Hematopoietic multipotent progenitor cell (in vitro differentiated cells): ENCODE results near the gene PDIA2. TPM values are rescaled to one million over a fixed set of nuclear protein-coding genes. Genes with fewer than 3 reads are reported as not detected.

Experiments
- DNase-seq, 3 donors: peaks; one replicate each; pipeline ENCODE4 v3.0.0-alpha.2; 2011 to 2015; ENCODE audit warnings: low read depth in 2 of 3, low spot score in 2 of 3
- total RNA-seq: library from RNA; depleted of rRNA; stranded (reverse); fragments of >200 nt; gene quantifications from one replicate; pipeline ENCODE4 v1.2.3, GENCODE V29; 2012

The PDIA2 gene
- total RNA-seq, 1 donor = 0.27 TPM

DNA sequence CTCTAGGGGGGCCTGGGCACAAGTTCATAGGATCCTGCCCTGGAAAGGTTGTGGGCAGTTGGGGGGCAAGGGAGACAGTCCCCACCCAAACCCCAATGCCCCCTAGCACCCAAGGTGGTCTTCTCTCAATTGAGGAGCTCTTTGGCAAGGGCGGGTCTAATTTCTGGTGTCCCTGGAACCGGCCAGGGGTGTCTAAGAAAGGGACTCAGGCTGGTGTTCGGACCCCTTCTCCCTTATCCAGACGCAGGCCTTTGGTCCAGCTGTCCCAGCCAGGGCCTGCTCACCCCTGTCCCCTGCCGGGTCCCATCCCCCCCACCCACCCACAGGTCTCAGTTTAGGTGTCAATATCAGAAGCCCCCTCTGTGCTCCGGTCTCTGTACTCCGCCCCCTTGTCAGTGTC lies 3.4 kb upstream of the PDIA2 start:
- no peak for DNase-seq

DNA sequence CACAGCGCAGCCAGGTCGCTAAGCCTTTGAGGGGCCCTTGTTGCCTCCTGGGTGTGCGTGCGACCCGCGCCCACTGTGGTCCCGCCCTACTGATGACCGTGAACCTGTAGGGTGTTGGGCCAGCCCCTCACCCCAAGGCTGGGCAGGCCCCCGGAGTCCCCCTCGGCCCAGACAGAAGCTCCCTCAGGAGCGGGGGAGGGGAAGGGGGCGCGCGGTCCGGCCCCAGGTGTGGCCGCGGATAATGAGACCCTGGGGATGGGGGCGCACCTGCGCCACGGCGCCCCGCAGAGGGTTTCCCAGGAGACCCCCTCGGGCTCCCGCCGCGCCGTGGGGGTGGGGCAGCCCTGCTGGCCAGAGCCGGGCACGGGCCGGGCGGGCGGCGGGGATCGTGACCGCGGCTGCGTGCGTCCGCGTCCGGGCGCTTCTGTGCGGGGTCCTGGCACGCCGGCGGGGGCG lies 2.9 kb upstream of the PDIA2 start:
- no peak for DNase-seq

DNA sequence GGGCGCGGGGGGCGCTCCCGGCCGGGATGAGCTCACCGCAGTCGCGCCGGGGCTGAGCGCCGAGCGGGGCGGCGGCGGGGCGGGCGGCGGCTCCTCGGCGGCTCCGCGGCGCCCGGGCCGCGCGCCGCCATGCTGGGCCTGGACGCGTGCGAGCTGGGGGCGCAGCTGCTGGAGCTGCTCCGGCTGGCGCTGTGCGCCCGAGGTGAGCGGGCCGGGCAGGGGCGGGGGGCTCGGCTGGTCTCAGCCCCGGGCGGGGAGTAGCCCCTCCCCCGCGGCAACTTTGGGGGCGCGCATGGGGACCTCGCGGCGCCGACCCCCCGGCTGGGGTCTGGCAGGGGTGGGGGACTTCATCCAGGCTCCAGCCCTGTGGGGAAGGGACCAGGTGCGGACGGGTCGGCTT lies 2.4 kb upstream of the PDIA2 start, which contains the start of gene ARHGDIG:
Gene ARHGDIG (plus strand): TSS at position 40 of the 400 bp plus-strand sequence. CDS start 90 bp downstream, at position 130.
- DNase-seq = no peak

DNA sequence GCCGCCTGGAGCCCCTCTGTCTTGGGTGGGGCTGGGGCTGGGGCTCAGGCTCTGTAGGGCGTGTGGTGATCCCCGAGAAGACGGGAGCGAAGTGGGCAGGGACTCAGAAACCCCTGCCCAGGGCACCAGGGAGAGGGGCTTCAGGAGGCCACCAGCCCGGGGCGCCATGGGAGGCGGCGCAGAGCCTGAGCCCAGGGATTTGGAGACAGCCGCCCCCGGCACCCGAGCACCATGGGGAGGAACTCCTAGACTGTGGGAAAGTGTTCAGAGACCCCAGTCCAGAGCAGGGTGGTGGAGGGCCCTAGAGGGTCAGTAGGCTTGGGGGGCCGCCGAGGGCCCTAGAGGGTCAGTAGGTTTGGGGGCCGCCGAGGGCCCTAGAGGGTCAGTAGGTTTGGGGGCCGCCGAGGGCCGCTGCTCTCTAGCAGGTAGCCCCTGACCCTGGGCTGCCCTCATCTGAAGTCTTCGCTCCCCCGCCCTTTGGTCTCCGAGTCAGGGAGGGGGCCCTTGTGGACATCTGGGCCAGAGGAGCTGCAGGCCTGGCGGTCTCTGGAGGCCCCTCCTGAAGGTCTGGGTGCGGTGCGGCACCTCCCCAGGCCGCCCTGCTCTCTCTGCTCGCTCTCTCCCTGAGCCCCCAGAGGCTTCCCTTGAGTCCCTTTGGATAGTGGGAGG lies 1.8 kb upstream of the PDIA2 start:
- no peak for DNase-seq

DNA sequence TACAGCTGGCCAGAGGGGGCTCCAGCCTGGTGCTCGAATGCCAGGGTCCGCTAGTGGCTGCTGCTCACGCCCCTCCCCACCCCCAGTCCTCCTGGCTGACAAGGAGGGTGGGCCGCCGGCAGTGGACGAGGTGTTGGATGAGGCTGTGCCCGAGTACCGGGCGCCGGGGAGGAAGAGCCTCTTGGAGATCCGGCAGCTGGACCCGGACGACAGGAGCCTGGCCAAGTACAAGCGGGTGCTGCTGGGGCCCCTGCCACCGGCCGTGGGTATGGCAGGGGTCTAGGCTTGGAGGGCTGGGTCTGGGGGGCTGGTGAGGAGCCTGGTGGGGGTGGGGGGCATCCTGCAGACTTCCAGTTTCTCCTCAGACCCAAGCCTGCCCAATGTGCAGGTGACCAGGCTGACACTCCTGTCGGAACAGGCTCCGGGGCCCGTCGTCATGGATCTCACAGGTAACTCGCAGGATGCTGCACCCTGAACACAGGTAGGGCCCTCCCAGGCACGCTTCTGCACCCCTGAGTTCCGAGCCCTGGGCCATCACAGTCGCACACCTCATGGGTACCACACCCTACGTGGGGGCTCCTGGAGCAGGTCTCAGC lies 1.2 kb upstream of the PDIA2 start:
- DNase-seq = no peak

DNA sequence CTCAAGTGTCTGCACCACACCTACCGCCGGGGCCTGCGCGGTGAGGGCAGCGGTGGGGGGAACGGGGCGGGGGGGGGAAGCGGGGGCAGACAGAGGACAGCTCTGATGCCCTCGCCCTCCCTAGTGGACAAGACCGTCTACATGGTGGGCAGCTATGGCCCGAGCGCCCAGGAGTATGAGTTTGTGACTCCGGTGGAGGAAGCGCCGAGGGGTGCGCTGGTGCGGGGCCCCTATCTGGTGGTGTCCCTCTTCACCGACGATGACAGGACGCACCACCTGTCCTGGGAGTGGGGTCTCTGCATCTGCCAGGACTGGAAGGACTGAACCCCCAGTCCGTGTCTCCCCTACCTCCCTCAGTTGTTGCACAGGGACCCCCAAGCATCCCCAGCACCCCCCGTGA lies 473 bp upstream of the PDIA2 start:
- DNase-seq = no peak

DNA sequence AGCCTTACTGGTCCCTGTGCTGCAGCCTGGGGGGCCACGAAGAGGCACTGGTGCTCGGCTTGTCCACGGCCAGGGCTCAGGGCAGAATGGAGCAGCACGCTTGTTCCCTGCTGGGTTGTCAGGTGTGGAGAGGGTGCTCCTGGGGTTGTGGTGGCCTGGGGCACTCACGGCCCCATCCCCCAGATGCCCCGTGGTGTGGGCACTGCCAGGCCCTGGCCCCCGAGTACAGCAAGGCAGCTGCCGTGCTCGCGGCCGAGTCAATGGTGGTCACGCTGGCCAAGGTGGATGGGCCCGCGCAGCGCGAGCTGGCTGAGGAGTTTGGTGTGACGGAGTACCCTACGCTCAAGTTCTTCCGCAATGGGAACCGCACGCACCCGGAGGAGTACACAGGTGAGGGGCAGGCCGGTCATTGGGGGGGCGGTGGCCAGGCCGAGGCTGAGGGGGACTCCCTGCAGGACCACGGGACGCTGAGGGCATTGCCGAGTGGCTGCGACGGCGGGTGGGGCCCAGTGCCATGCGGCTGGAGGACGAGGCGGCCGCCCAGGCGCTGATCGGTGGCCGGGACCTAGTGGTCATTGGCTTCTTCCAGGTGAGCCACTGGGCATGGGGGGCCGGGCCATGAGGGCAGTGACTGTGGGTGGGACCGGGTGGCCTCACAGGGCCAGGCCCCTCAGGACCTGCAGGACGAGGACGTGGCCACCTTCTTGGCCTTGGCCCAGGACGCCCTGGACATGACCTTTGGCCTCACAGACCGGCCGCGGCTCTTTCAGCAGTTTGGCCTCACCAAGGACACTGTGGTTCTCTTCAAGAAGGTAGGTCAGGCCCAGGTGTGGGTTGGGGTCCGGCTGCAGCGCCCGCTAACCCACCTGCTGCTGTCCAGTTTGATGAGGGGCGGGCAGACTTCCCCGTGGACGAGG lies 1.5 kb downstream of the PDIA2 start:
- DNase-seq = no peak

DNA sequence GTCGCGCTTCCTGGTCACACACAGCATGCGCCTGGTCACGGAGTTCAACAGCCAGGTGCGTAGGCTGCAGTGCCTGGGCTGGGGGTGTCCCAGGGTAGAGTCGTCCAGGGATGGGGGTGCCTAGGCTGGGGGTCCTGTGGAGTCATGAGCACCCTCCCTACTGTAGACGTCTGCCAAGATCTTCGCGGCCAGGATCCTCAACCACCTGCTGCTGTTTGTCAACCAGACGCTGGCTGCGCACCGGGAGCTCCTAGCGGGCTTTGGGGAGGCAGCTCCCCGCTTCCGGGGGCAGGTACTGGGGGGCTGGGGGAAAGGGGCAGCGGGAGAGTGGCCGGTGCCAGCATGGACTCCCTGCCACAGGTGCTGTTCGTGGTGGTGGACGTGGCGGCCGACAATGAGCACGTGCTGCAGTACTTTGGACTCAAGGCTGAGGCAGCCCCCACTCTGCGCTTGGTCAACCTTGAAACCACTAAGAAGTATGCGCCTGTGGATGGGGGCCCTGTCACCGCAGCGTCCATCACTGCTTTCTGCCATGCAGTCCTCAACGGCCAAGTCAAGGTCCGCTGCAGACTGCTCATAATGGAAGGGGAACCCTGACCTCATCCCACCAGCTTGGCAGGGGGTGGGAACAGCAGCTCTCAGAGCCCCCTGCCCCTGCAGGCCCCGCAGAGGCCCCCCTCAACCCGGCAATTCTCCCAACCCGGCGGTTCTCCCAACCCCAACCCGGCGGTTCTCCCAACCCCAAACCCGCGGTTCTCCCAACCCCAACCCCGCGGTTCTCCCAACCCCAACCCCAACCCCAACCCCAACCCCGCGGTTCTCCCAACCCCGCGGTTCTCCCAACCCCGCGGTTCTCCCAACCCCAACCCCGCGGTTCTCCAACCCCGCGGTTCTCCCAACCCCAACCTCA lies 2.4 kb downstream of the PDIA2 start:
- no peak for DNase-seq

DNA sequence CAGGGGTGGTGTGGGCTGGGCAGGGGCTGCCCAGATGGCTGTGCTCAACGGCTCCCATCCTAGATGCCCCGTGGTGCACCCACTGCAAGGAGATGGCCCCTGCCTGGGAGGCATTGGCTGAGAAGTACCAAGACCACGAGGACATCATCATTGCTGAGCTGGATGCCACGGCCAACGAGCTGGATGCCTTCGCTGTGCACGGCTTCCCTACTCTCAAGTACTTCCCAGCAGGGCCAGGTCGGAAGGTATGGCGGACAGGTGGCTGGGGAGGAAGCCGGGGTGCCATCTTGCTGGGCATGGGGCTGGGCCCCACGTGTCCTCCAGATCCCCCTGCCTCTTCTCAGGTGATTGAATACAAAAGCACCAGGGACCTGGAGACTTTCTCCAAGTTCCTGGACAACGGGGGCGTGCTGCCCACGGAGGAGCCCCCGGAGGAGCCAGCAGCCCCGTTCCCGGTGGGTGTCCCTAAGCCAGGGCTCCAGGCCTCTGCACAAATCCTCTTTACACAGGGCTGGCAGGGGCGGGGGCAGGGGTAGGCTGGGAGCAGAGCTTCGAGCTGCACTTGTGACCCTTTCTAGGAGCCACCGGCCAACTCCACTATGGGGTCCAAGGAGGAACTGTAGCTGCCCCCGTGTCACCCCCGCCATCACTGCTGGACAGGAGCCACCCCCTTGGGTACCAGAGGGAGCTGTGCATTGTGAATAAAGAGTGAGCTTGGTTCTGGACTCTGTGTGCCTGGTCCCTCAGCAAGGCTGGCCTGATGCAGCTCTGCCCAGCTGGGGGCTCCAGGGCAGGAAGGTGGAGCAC lies 3.7 kb downstream of the PDIA2 start:
- DNase-seq = no peak

DNA sequence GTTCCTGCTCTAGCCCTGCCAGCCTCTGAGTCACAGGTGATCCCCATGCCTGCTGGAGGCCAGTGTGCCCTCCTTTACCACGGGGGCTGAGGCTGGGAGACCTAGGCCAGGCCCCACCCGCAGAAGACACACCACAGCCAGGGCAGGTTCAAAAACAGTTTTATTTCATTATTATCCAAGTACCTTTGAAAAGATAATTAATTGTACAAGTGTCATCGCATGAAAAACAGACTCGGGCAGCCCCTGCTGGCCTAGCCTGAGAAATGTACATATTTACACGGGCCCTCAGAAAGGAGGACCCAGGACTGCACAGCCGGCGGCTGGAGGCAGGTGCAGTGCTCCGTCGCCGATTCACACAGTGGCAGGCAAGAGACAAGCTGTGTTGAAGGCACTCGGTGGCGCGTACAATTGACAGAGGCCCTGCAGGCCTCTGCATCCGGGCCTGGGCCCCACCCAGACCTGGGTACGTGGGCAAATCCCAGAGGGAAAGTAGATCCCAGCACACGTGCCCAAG lies 4.4 kb downstream of the PDIA2 start:
- no peak for DNase-seq

DNA sequence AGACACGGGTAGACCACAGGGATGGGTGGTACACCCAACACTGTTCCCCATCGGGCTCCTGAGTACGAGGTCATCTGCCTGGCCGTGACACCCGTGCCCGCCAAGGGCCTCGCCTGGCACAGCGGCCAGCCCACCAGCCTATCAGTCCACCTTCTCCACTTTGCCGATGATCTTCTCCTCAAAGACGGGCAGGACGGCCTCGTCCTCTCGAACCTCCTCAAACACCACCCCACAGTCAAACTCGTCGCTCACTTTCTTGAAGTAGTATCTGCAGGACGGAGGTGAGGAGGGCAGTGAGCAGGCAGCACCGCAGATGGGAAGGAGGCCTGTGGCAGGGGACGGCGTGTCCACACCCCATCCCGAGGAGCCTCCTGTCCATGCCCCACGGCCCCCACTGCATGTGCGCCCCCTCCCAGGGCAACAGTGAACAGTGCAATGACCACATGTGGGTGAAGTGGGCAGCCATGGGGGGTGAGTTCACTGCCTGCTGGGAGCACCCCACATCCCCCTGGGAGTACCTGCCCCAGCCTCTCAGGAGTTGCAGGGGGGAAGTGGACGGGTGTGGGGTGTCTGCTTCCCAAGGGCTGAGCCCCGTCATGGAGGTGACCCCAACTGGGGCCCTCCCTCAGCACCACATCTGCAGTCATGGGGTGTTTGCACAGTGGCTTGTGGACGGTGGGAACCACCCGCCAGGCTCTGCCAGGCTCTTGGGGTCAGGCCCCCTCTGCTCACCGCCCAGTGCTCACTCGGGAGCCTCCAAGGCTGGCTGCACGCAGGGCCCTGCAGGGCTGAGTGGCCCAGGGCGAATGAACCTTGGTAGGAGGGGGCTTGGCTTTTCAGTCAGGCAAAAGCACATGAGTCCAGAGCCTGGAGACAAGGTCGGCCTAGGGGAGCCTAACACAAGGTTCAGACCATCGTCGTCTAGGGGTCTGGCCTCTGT lies 5.3 kb downstream of the PDIA2 start:
- no peak for DNase-seq

DNA sequence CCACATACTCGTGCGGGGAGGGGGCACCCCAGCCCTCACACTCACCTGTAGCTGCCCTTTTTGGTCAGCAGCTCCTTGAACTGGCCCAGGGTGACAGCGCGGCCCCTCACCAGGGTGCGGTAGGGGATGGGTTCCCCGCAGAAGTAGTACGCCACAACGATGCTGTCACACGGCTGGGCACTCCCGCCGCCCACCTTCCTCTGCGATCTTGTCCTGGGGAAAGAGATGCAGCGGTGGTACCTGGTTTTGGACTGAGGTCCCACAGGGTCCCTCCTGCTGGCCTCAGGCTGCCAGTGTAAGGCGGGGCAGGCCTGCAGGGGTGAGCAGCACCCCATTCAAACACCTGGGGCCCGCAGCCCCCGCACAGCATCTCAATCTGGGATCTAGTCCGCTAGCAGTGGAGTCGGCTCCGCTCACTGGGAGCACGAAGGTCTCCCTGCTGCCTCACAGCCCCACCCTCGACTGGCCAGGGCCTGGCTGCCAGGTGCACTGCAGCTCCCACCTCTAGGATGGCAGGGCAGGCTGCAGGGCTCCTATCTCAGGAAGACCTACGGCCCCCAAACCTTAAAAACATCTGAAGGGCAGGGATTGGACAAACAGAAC lies 6.5 kb downstream of the PDIA2 start:
- DNase-seq = no peak

DNA sequence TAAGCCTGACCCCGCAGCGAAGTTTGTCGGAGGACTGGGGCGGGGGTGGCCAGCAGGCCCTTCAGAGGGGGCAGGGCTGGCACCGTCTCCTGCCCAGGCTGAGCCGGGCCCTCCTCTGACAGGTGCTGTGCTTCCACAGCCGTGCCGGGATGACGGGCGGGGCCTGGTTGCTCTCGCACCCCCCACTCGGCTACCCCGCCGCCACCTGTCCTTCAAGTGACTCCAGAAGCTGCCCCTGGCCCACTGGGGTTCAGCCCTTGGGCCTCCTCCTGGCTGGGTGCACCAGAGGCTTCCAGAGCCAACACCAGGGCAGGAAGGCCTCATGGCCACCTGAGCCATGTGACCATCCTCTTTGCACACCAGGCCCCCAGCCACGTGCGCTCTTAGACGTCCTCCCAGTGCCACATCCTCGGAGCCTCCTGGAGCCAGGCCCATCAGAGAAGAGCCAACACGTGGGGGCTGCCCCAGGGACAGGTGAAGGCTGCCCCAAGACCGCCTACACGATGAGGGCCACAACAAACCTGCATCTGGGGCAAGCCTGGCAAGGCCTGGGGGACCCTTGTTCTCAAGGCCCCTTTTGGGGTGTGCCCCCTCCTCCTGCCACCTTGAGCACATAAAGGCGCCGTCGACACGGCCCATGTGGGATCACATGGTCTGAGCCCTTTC lies 7.2 kb downstream of the PDIA2 start:
- DNase-seq = no peak

DNA sequence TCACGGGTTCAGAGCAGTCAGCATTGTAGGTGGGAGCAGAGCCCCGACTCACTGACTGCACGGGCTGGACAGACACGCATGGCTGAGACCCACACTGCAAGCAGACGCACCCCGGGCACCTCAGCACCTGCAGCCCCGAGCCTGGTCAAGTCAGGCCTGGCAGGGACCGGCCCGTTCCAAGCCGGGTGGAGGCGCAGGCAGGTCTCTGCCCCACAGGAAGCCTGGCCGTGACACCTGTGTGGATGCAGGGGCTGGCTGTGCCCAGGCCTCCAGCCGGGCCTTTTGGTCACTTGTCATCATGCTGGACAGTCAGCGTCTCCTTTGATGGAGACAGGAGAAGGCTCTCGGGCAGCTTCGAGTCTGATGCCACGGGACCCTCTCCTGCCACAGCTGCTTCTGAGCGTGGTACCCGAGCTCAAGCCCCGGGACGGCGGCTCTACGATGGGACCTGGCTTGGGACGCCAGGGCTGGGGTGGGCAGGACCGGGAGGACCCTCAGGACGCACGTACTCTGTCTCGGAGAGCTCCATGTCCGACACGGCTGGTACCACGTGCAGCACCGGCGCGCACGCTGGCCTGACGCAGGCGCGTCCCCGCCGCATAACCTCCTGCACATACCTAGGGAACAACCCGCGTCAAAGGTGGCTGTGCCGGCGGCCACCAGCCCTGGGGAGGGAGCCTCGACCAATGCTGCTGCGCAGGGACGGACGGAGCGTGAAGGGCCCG lies 7.9 kb downstream of the PDIA2 start:
- no peak for DNase-seq

DNA sequence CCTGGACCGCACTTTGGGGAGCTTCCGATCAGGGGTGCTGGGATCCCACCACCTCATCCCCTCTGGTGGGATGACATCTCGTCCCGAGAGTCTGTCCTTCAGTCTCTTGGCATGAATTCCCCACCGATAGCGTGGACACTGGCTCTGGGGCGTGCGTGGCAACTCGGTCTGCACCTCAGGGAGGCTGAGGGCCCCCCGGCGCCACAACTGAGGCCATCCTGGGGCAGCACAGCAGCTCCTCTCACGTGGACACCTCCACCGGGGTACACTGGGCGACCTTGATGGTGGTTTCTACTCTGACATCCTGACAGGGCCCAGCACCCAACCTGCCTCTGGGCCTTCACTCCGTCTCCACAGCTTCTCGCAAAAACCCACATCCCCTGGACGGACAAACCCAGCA lies 8.6 kb downstream of the PDIA2 start:
- no peak for DNase-seq

DNA sequence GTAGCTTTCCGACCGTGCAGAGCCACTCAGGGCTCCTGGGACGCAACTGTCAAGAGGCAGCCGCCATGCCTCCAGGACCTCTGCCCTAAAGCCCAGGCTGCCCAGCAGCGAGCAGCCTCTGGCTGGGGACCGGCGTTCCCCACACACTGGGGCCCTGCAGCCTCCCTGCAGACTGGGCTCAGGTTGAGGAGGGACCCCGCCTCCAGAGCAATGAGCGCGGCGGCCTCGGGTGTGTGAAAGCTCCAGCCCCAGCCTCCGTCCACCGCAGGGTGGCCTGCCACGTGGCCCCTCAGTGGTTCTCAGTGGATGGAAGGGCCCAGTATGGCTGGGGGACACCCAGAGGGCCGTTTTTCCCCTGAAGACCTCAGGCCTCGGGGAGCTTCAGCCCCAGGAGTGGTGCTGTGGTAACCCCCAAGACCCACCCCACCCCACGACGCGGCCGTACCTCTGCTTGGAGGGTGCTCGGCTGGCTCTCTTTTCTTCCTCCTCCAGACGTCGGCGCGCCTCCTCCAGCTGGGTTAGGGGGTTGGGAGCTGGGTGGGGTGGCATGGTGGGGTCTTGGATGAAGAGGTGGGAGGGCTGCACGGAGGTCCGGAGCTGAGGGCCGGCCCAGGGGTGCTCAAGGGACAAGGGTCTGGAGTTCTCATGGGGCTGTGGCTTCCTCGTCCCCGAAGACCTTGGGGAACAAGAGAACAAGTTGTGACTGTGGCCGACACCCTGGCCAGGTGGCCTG lies 10.2 kb downstream of the PDIA2 start:
- no peak for DNase-seq
